HepG2 (cell line): ENCODE results near the gene EPS8L3.
"Not testable (repeated sequence)": the region's sequence is repeated elsewhere in the genome, so short reads cannot be mapped to it uniquely, and the experiment has no call there.

Experiments used
- AGO2 ChIP-seq: fragments of 200-400 bp; formaldehyde crosslinking; optimal IDR thresholded peaks from 2 replicates; pipeline ENCODE3; 2017; ENCODE audit warnings: mild to moderate bottlenecking, low read depth, low read length, moderate library complexity
- CTCF ChIP-seq: sonication (generic); formaldehyde crosslinking; IDR thresholded peaks from 2 replicates; pipeline ENCODE4 v1.5.0; 2020; ENCODE audit warnings: mild to moderate bottlenecking, missing genetic modification reagents, moderate library complexity
- DDIT3 ChIP-seq: sonication (generic); formaldehyde crosslinking; IDR thresholded peaks from 2 replicates; pipeline ENCODE4 v1.4.0; 2020; ENCODE audit warnings: mild to moderate bottlenecking, missing genetic modification reagents
- KLF13 ChIP-seq: sonication (generic); formaldehyde crosslinking; IDR thresholded peaks from 2 replicates; pipeline ENCODE4 v1.4.0; 2020; ENCODE audit warnings: mild to moderate bottlenecking, missing genetic modification reagents
- POLR2A ChIP-seq, 2 experiments: IDR thresholded peaks; 2 replicates each; pipeline ENCODE4 v1.6.1; 2011; ENCODE audit warnings: low read depth in 2 of 2, low read length in 2 of 2, mild to moderate bottlenecking in 1 of 2, moderate library complexity in 1 of 2; ENCODE audit not compliant: insufficient read depth in 1 of 2
- TFE3 ChIP-seq: IDR thresholded peaks from 2 replicates; pipeline ENCODE4 v1.6.1; 2016
- TOPORS ChIP-seq: sonication (generic); formaldehyde crosslinking; IDR thresholded peaks from 2 replicates; pipeline ENCODE4 v1.8.0; 2023; ENCODE audit warnings: mild to moderate bottlenecking, missing genetic modification reagents
- ZNF333 ChIP-seq: sonication (generic); formaldehyde crosslinking; IDR thresholded peaks from 2 replicates; pipeline ENCODE4 v1.4.0; 2020; ENCODE audit warnings: mild to moderate bottlenecking, missing genetic modification reagents, borderline replicate concordance
- ZNF501 ChIP-seq: sonication (generic); formaldehyde crosslinking; IDR thresholded peaks from 2 replicates; pipeline ENCODE4 v1.5.1; 2020; ENCODE audit warnings: mild to moderate bottlenecking, moderate library complexity, missing genetic modification reagents
- ZNF839 ChIP-seq: sonication (generic); formaldehyde crosslinking; IDR thresholded peaks from 2 replicates; pipeline ENCODE4 v1.4.0; 2020; ENCODE audit warnings: missing genetic modification reagents, mild to moderate bottlenecking, borderline replicate concordance

GRCh38 chr1:109748311-109748710 is 15.4 kb downstream of the EPS8L3 start:
- not testable (repeated sequence) for TF ChIP-seq AGO2; DDIT3 (CRISPR knock-in tag); ZNF839 (CRISPR knock-in tag); ZNF501; POLR2A (IDR thresholded peaks at IDR 0.05; ENCODE audit: insufficient read depth in 1 of 2, low read depth in 2 of 2, low read length in 2 of 2); ZNF333 (CRISPR knock-in tag); CTCF (CRISPR knock-in tag); TOPORS (CRISPR knock-in tag); KLF13 (CRISPR knock-in tag); TFE3 (CRISPR knock-in tag)
